Measurements from ENCODE around the gene FARS2. TPM values are rescaled to one million over a fixed set of nuclear protein-coding genes. Genes with fewer than 3 reads are reported as not detected.

Gene FARS2
- total RNA-seq, 1 donor from 2014 or later = 27.4 TPM

DNA sequence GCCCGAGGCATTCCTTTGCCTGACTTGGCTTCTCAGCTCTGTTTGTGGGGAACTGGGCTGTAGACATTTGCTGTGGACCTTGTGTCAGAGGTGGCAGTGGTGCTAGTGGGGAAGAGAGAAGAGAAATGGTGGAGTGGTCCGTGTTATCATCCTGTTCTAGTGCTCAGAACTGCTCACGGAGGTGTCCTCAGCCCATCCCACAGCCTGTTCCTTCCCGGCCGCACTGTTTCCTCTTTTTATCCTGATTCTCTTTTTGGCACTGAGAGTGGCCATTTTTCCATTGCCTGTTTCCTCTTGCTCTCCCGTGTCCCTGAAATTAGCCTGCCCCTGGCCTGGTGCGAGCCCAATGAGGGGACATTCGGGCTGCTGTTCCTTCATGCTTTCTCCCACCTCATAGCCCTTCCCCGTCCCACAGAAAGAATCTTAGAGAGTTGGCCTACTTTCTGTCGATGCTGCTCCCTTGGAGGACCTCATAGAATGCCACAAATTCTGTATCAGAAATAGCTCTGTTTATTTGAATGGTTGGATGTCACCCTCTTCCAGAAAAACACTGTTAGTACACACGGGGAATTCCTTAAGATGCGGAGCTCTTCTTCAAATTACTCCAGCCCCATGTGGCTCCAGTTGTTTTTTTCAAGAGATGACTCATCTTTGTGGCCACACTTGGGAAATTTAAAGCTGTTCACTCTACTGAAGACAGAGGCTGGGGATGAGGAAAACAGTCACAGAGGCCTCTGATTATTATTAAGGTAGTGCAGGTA lies 26.1 kb downstream of the FARS2 start:
- DNase-seq (ENCODE audit: low spot score) = no peak

GRCh38 chr6:5287966-5288297 lies 26.6 kb downstream of the FARS2 start:
- no peak for DNase-seq (ENCODE audit: low spot score)

DNA sequence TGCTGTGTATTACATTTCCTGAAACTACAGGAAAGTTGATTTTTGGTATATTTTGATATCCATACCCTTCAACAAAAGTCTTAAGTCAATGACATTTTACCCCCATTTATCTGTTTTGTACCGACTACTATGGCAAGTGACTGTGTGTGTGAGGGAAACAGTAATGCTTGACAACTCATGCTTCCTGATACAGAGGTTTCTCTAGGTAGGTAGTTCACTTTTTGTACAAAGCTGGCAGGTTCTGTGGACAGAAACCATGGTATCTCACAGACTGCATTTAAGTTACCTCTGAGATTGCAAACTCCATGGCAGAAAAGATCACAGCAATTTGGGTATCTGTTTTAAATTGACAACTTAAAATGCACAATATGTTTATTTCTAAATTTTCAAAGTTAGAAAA lies 28.8 kb downstream of the FARS2 start:
- DNase-seq (ENCODE audit: low spot score) = no peak

- DNase-seq (ENCODE audit: low spot score) = no peak
Observed at GRCh38 chr6:5290500-5290899, 29.2 kb downstream of the FARS2 start.

DNA sequence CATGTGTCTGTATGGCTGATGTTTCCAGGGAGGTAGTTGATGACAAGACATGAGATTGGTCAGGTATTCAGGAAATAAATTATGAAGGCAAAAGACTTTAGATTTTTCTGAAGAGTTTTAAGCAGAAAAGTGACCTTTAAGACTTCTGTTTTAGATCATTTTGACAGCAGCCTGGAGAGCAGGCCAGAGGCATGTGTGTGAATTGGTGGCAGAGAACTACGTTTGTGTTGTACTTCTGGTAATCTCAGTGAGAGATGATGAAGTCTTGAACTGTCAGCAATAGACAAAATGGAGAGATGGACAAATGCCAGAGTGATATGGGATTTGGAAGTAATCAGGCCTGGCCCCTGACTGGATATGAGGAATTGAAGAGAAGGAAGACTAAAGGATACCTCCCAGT lies 30.8 kb downstream of the FARS2 start:
- no peak for DNase-seq (ENCODE audit: low spot score)

GRCh38 chr6:5293692-5294091 lies 32.4 kb downstream of the FARS2 start:
- no peak for DNase-seq (ENCODE audit: low spot score)

GRCh38 chr6:5294392-5295211 lies 33.3 kb downstream of the FARS2 start:
- no peak for DNase-seq (ENCODE audit: low spot score)

- no peak for DNase-seq (ENCODE audit: low spot score)
Observed at GRCh38 chr6:5295623-5296022, 34.3 kb downstream of the FARS2 start.

GRCh38 chr6:5300206-5300764 lies 39.0 kb downstream of the FARS2 start:
- no peak for DNase-seq (ENCODE audit: low spot score)

DNA sequence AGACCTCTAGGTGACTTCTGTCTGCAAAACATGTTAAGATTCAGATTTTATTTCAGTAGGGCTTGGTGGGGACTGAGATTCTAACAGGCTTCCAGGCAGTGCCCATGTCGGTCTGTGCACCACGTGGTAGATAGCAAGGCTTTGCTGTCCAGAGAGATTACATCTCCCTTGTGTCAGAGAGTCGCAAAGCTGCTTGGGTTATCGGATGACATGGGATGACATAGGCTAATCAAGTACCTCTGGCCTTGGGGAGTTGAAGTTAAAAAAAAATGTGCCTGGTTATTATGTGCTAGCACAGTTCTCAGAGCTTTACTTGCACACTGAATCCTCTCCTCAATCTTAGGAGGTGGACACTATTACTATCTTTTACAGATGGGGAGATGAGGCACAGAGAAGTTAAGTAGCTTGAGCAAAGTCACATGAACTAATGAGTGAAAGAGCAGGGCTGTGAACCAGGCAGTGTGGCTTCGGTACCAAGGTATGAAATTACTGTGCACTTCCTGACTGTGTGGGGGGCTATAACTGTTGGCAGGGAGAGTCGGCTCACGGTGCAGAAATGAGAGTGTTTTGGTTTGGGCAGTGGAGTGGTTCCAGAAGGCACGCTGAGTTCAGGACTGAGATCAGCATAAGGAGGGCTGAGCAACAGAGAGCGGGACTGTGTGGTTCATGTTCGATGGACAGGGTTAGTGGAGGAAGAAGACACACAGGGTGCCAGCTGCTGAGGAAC lies 41.1 kb downstream of the FARS2 start:
- no peak for DNase-seq (ENCODE audit: low spot score)

DNA sequence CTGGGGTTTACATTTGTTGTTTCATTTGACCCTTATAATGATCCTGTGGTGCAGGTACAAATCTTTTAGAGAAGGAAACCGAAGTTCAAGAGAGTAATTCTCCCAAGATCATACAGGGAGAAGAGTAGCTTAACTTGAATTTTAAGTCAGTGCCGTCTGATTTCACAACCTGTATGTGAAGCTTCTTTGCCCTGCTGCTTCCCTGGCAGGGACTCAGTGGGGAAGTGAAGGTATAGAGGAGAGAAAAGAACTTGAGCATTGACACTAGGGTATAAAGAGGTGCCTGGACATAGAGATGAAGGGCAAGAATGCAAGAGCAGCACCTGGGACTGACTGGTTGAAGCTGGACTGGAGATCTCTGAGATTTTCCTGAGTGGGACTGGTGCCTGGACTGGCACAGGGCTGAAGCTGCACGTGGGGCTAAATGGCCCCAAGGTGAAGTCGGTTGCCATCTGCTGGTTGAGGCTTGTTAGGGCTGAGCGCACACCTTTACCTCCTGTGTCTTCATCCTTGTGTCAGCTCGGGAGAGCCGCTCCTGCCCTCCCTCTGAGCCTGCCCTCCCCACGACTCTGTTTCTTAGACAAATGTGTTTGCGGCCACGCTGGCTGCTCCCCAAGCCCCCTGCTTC lies 41.8 kb downstream of the FARS2 start:
- DNase-seq (ENCODE audit: low spot score) = peak; percentile 53

- no peak for DNase-seq (ENCODE audit: low spot score)
Observed at GRCh38 chr6:5303682-5304081, 42.4 kb downstream of the FARS2 start.

DNA sequence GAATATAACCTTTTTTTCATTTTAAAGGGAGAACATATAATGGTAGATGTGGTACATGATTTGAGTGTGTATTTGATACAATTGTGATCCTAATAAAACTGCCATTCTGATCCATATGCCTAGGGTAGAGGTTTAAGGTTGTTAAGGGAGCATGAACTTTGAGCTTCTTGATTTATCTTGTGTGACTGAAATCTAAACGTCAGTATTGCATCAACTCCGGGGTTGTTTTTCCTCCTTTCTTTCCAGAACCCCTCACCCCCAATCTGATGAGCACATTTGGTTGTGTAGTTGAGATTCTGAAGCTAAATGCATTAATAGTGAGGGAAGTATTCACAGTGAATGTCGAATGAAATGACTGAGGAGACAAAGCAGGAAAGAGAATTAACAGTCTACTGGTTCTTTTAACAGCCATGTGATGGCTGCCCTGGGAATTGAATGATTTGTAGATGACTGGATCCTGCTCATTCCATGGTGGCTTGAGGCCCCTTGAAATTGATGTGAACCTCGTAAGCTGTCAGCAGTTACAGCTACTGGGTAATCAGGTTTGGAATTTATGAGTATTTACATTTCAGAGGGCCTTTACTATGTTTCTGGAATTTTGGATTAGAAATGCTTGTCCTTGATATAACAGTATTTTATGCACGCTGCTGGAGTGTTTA lies 44.8 kb downstream of the FARS2 start:
- no peak for DNase-seq (ENCODE audit: low spot score)

- no peak for DNase-seq (ENCODE audit: low spot score)
Observed at GRCh38 chr6:5307058-5307457, 45.7 kb downstream of the FARS2 start.

DNA sequence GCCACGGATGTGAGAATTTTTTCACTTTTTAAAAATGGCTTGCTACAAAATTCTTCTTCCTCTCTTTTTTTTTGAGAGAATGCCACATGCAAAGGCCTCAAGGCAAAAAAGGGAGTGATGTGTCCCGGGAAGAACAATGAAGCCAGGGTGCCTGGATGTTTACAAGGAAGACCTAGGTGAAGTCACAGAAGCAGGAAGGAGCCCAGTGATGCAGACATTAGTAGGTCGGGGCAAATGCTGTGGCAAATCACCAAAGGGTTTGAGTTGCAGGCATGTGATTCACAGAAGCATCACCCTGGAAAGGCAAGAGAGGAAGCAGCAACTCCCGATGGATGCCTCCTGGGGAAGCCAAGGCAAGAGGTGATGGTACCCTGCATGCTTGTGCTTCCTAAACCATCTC lies 46.8 kb downstream of the FARS2 start:
- no peak for DNase-seq (ENCODE audit: low spot score)

DNA sequence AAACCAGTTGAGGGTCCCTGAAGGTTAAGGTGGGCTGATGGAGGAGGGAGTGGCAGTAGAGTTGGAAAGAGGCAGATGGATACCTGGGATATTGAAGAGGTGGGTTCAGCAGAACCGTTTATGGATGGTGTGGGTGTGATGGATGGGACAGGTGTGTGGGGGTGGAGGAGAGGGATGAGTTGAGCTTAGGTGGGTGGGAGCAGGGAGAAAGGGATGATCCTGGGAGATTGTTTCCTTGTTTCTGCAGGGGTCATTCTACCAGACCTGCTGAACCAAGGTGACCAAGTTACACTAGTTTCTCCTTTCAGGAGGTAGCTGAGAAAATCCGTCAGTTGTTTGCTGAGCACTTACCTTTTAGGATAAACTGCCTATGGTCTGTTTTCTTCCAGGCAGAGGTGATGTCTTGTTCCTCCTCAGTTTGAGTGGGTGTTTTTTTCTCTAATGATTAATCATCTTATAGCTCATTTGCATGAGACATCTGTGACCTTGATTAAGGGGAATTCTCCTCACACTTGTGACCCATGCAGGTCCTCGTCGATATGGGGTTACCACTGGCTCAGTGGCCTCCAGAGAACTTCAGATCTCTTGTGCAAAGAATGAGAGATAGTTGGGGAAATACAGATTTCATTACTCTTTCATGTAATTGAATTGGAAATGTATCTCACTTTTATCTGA lies 53.0 kb downstream of the FARS2 start:
- no peak for DNase-seq (ENCODE audit: low spot score)

DNA sequence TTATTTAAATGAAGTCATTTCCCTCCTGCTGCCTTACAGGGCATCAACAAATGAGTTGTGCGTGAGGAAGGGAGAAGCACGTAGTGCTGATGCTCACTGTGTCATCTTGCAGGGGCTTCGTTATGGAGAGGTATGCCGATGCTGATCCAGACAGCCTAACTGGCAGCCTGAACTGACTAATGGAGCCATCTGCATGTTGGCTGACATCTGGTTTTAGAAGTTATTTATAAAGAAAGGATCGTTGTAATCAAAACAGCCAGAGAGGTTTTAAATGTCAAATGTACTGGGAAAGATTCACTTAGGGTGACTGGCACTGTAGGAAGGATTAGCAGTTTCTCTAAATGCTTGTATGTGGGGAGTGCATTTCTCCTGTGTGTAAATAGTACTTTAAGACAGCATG lies 54.6 kb downstream of the FARS2 start:
- DNase-seq (ENCODE audit: low spot score) = no peak

DNA sequence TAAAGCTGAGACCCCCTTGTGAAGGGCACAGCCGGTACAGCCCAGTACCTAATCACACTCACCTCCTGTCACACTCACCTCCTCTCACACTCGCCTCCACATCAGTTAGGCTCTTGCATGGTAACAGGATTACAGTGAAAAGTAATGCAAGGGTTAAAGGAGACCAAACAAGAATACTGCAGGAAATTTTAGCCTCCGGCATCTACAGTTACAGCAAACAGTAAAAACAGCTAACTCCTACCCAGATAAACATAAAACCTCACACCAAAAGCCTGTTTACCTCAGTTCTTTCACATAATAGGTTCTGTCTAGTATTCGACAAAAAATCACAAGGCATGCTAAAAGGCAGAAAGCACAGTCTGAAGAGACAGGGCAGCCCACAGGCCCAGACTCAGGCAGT lies 55.6 kb downstream of the FARS2 start:
- no peak for DNase-seq (ENCODE audit: low spot score)

DNA sequence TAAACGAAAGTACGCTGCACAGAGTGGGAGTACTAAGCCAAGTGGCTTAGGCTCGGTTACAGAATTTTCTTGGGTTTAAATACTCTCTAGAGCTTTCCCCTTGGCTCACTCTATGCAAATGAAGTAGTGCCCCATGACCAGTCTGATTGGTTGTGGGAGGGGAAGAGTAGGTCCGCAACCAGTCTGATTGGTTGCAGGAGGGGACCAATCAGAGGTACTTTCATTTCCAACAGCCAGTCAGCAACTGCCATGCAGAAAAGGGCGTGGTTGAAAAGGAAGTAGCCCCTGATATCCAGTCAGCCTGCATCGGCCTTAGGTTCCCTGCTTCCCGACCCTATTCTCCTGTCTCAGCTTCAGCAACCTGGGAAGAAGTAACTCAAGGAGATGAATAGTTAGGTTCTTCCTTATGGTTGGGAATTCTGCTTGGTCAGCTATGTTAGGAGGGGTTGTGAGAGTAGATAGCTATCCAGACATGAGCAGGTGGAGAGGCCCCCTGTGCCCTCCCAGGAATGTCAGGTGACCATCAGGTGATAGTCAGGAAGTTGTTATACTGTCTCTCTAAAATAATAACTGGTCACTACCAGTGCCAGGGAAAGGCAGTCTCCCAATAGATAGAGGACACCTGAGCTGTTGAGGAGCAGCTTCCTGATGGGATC lies 57.4 kb downstream of the FARS2 start:
- no peak for DNase-seq (ENCODE audit: low spot score)

GRCh38 chr6:5323979-5324378 lies 62.7 kb downstream of the FARS2 start:
- DNase-seq (ENCODE audit: low spot score) = no peak
